K562 (cell line): ENCODE measurements around the gene METTL25B. TPM values are rescaled to one million over a fixed set of nuclear protein-coding genes. Genes with fewer than 3 reads are reported as not detected.

ENCODE experiments used
- ATAC-seq: fragments of 200-7000 bp; cut with Tn5 transposase; 3 replicates; pipeline ENCODE4 v1.9.1; 2020; ENCODE audit warnings: moderate library complexity
- BruUV-seq: library from RNA; stranded (reverse); fragments of 400-500 nt; replicated peaks from 2 replicates; lab custom pipeline; 2021; lab: Mats Ljungman, UMichigan
- CTCF ChIA-PET: fragments of 300-600 bp; formaldehyde crosslinking; extraction: SDS; loops from one replicate; lab custom pipeline; 2021; ENCODE audit warnings: low intra/inter-chr PET ratio; lab: Yijun Ruan, JAX
- POLR2A ChIA-PET: fragments of 300-600, 350-650 bp; sonication (Branson Sonifier 250); formaldehyde crosslinking; extraction: SDS; loops from one replicate; lab custom pipeline; 2021; ENCODE audit warnings: antibody characterized with exemption, inconsistent platforms; lab: Yijun Ruan, JAX
- DNase-seq, 4 experiments: peaks; one replicate each; pipeline versions ENCODE4 v3.0.0 to v3.0.0-alpha.2; 2011 to 2018; ENCODE audit warnings: low spot score in 3 of 4, mixed read lengths in 3 of 4; ENCODE audit errors: extremely low read depth in 1 of 4
- FAIRE-seq: peaks from 2 replicates; lab custom pipeline; 2011; peaks lifted over from hg19 to GRCh38; lab: Jason Lieb, UNC
- H2AFZ ChIP-seq: 2 replicates; pipeline ENCODE4 v1.6.0; 2011; ENCODE audit warnings: low read depth, low read length, control low read depth, inconsistent platforms
- H3K27ac ChIP-seq: fragments of 200-600 bp; 3 replicates; pipeline ENCODE4 v1.8.0; 2011; ENCODE audit warnings: low read depth, mild to moderate bottlenecking, control low read depth, inconsistent platforms, low read length, moderate library complexity, mixed read lengths; ENCODE audit errors: extremely low read depth
- H3K27me3 ChIP-seq, 2 experiments: fragments of 300-600 bp in 1 of 2; 2 replicates in 1 of 2; 3 replicates in 1 of 2; pipeline versions ENCODE4 v1.6.0 to v1.8.0; 2011; ENCODE audit warnings: inconsistent platforms in 2 of 2, low read length in 2 of 2, mild to moderate bottlenecking in 1 of 2, mixed read lengths in 1 of 2, moderate library complexity in 1 of 2; ENCODE audit not compliant: control insufficient read depth in 2 of 2, insufficient read depth in 2 of 2
- H3K36me3 ChIP-seq: fragments of 300-600 bp; 3 replicates; pipeline ENCODE4 v1.8.0; 2011; ENCODE audit warnings: mild to moderate bottlenecking, low read length, inconsistent platforms; ENCODE audit not compliant: control insufficient read depth, insufficient read depth
- H3K4me1 ChIP-seq, 2 experiments: fragments of 200-600 bp in 1 of 2; replicated peaks in 1 of 2; 2 replicates in 1 of 2; 3 replicates in 1 of 2; pipeline versions ENCODE4 v1.5.1 to v1.8.0; 2011; ENCODE audit warnings: inconsistent platforms in 2 of 2, low read length in 2 of 2, mild to moderate bottlenecking in 1 of 2, mixed read lengths in 1 of 2, moderate library complexity in 1 of 2; ENCODE audit not compliant: control insufficient read depth in 2 of 2, insufficient read depth in 2 of 2
- H3K4me2 ChIP-seq: 2 replicates; pipeline ENCODE4 v1.6.1; 2011; ENCODE audit warnings: low read length, control low read depth, inconsistent platforms, mixed read lengths; ENCODE audit not compliant: insufficient read depth
- H3K4me3 ChIP-seq: fragments of 200-600 bp; sonication (generic), shearing (Covaris generic); 2 replicates; pipeline ENCODE4 v1.5.1; 2016; ENCODE audit warnings: control low read depth, inconsistent platforms
- H3K79me2 ChIP-seq: fragments of 200-600 bp; 3 replicates; pipeline ENCODE4 v1.8.0; 2011; ENCODE audit warnings: low read length, inconsistent platforms; ENCODE audit not compliant: control insufficient read depth, insufficient read depth
- H3K9ac ChIP-seq, 2 experiments: 2 replicates each; pipeline versions ENCODE4 v1.6.0 to v1.6.1; 2011; ENCODE audit warnings: low read depth in 2 of 2, low read length in 2 of 2, control low read depth in 1 of 2, inconsistent platforms in 1 of 2, mild to moderate bottlenecking in 1 of 2, mixed read lengths in 1 of 2; ENCODE audit not compliant: insufficient read depth in 1 of 2
- H3K9me1 ChIP-seq: one replicate; pipeline ENCODE4 v1.6.0; 2011; ENCODE audit warnings: inconsistent platforms, mild to moderate bottlenecking, low read length, moderate library complexity; ENCODE audit not compliant: control insufficient read depth, insufficient read depth
- H3K9me3 ChIP-seq: replicated peaks from 2 replicates; pipeline ENCODE4 v1.5.1; 2011; ENCODE audit warnings: low read depth, low read length, inconsistent platforms; ENCODE audit not compliant: control insufficient read depth, insufficient read depth
- H4K20me1 ChIP-seq: replicated peaks from 2 replicates; pipeline ENCODE4 v1.6.1; 2011; ENCODE audit warnings: low read length, inconsistent platforms, mixed read lengths; ENCODE audit not compliant: control insufficient read depth, insufficient read depth
- ARID3A ChIP-seq: IDR thresholded peaks from 2 replicates; pipeline ENCODE4 v1.6.1; 2012; ENCODE audit warnings: low read depth, low read length, improper control_type of control experiment, borderline replicate concordance
- CBFB ChIP-seq: sonication (generic); formaldehyde crosslinking; IDR thresholded peaks from 2 replicates; pipeline ENCODE4 v1.4.0; 2020; ENCODE audit warnings: mild to moderate bottlenecking, missing genetic modification reagents
- CLOCK ChIP-seq: fragments of 250-450 bp; sonication (Bioruptor Pico); IDR thresholded peaks from 2 replicates; pipeline ENCODE4 v1.4.0; 2020; ENCODE audit warnings: mild to moderate bottlenecking, moderate library complexity, borderline replicate concordance
- DMBX1 ChIP-seq: fragments of 250-450 bp; sonication (Bioruptor Pico); IDR thresholded peaks from 2 replicates; pipeline ENCODE4 v1.8.0; 2022; ENCODE audit warnings: inconsistent platforms, mild to moderate bottlenecking, moderate library complexity, borderline replicate concordance
- ELF2 ChIP-seq: fragments of 250-450 bp; sonication (Bioruptor Pico); IDR thresholded peaks from 2 replicates; pipeline ENCODE4 v1.5.0; 2021; ENCODE audit warnings: mild to moderate bottlenecking
- FOXJ2 ChIP-seq: fragments of 200-800 bp; sonication (Bioruptor generic); IDR thresholded peaks from 2 replicates; pipeline ENCODE4 v1.6.1; 2016; ENCODE audit warnings: missing genetic modification characterization, missing compliant biosample characterization
- ILF3 ChIP-seq: fragments of 450-650 bp; IDR thresholded peaks from 2 replicates; pipeline ENCODE4 v1.6.1; 2018; ENCODE audit warnings: antibody characterized with exemption, mild to moderate bottlenecking, moderate library complexity, borderline replicate concordance
- NONO ChIP-seq, 2 experiments: fragments of 200-400 bp in 1 of 2; fragments of 450-650 bp in 1 of 2; formaldehyde crosslinking in 1 of 2; IDR thresholded peaks; 2 replicates each; pipeline ENCODE4 v1.6.1; 2017; ENCODE audit warnings: low read depth in 2 of 2, mild to moderate bottlenecking in 2 of 2, moderate library complexity in 2 of 2, low read length in 1 of 2
- NR1H2 ChIP-seq: sonication (generic); formaldehyde crosslinking; IDR thresholded peaks from 2 replicates; pipeline ENCODE4 v1.4.0; 2020; ENCODE audit warnings: mild to moderate bottlenecking, missing genetic modification reagents
- RBBP5 ChIP-seq: fragments of 200-600 bp; sonication (generic); IDR thresholded peaks from 2 replicates; pipeline ENCODE4 v1.6.1; 2012; ENCODE audit warnings: borderline replicate concordance, mild to moderate bottlenecking, low read length, control low read depth, inconsistent platforms; ENCODE audit not compliant: insufficient read depth, poor library complexity, severe bottlenecking
- RCOR1 ChIP-seq, 2 experiments: IDR thresholded peaks; 2 replicates each; pipeline ENCODE4 v1.6.1; 2012; ENCODE audit warnings: low read depth in 2 of 2, low read length in 2 of 2, borderline replicate concordance in 1 of 2, improper control_type of control experiment in 1 of 2
- TRIM25 ChIP-seq: fragments of 450-650 bp; IDR thresholded peaks from 2 replicates; pipeline ENCODE4 v1.7.0; 2016; ENCODE audit warnings: borderline replicate concordance
- ZKSCAN8 ChIP-seq: fragments of 200-800 bp; sonication (Bioruptor generic); IDR thresholded peaks from 2 replicates; pipeline ENCODE4 v1.6.1; 2016; ENCODE audit warnings: missing genetic modification characterization, missing compliant biosample characterization
- ZNF384 ChIP-seq: IDR thresholded peaks from 2 replicates; pipeline ENCODE4 v1.6.1; 2012; ENCODE audit warnings: low read depth, low read length, improper control_type of control experiment
- WGBS: fragments of 100-300 bp; shearing (Covaris generic); methylation state at CpG from one replicate; pipeline ENCODE4 v1.1.6; 2016; ENCODE audit warnings: low coverage, mixed read lengths; ENCODE audit not compliant: insufficient coverage; ENCODE audit errors: missing lambda C conversion rate; 5-methylcytosine and 5-hydroxymethylcytosine counted together
- in situ Hi-C: fragments of 300-500 bp; cut with MboI; formaldehyde crosslinking; loops from 4 replicates; pipeline ENCODE4 v1.15.0; 2018; ENCODE audit warnings: inconsistent platforms, mixed read lengths
- intact Hi-C: fragments of 100-400 bp; cut with micrococcal nuclease; formaldehyde crosslinking; loops from 2 replicates; pipeline ENCODE4 v1.14.2; 2022
- polyA plus RNA-seq, 8 experiments: library from polyadenylated mRNA; depleted of rRNA in 4 of 8; stranded (reverse) in 5 of 8; unstranded in 3 of 8; fragments of >200 nt; fragmentation: Nextera tagmentation in 2 of 8; fragmentation: Illumina TruSeq in 1 of 8; extraction: Ambion mirVana in 2 of 8; extraction: Trizol in 1 of 8; gene quantifications; 2 replicates each; pipeline versions ENCODE4 v1.2.1 to v1.2.3, GENCODE V29; 2011 to 2014; ENCODE audit warnings: inconsistent platforms in 1 of 8, missing spikeins in 1 of 8
- total RNA-seq, 7 experiments: library from RNA; depleted of rRNA in 6 of 7; stranded (reverse); fragments of >200 nt in 6 of 7; fragmentation: Illumina TruSeq in 2 of 7; extraction: Trizol in 2 of 7; gene quantifications; 2 replicates each; pipeline versions ENCODE4 v1.2.1 to v1.2.3, GENCODE V29; 2011 to 2021; ENCODE audit warnings: low replicate concordance in 1 of 7

METTL25B gene
- total and polyA plus RNA-seq, 9 of the 15 experiments (the other 6 are each of a cell fraction or from before 2014, with no cell fraction given), result 7.7 to 48.3 (median 33.1) TPM

GRCh38 chr1:156749419-156750118 is 21.3 kb downstream of the METTL25B start:
- DNase-seq (peak in 2 of 4 experiments; percentile 62 to 78), FAIRE-seq (peak; percentile 81), ATAC-seq (peak; percentile 33)
- H3K9me3 ChIP-seq, result no peaks in the 10 kb centered on the region
- peaks cover 47% of the 10 kb centered on the region for H3K36me3 ChIP-seq
- ChIA-PET POLR2A (interaction anchor here (0.6 to 1.1 kb wide), 3 partner anchors 8 to 365 kb away, joined by 3 to 7 read pairs (median 4); partner anchors contain the start of gene MRPL24), CTCF (no interaction called here)
- in situ Hi-C loops, result loop anchor here (25.0 kb wide), 1 partner anchor 1437 kb away; the partner anchor contains the start of genes FDPS, PKLR and RUSC1
- no peaks in the 10 kb centered on the region for H3K9me1 ChIP-seq
- BruUV-seq, result no TSS peak
- H3K27me3 ChIP-seq, result no peaks in the 10 kb centered on the region
- peak overlapping the region; percentile 95 for H3K4me3 ChIP-seq
- intact Hi-C loops, result loop anchor here (2.0 kb wide), 1 partner anchor 17 kb away; the partner anchor contains the start of gene PRCC
- peak overlapping the region; percentile 89 for H3K27ac ChIP-seq
- peaks cover 26% of the 10 kb centered on the region for H4K20me1 ChIP-seq
- no peak overlapping the region for H2AFZ ChIP-seq
- peaks cover 34 to 39% of the 10 kb centered on the region in 2 experiments for H3K4me1 ChIP-seq
- H3K79me2 ChIP-seq, result peaks cover 90% of the 10 kb centered on the region
- H3K9ac ChIP-seq, result peak overlapping the region; percentile 94 to 96
- WGBS, result 0% methylated on average over 8 of the region's 8 CpGs
- peak overlapping the region; percentile 97 for H3K4me2 ChIP-seq
- TF ChIP-seq ZKSCAN8 (CRISPR knock-in tag), result no peak
- TF ChIP-seq CLOCK (CRISPR knock-in tag), result no peak
- no peak for TF ChIP-seq ARID3A
- TF ChIP-seq ZNF384, result no peak
- no peak for TF ChIP-seq FOXJ2 (tag)
- TF ChIP-seq CBFB (CRISPR knock-in tag), result no peak
- no peak; a peak in 1 of 4 replicates for TF ChIP-seq RCOR1 (IDR thresholded peaks at IDR 0.05; ENCODE audit: borderline replicate concordance in 1 of 2, low read depth in 2 of 2, low read length in 2 of 2)
- 0 out of 2 replicates have a peak, but pooled peaks have one; percentile 29 for TF ChIP-seq ELF2 (CRISPR knock-in tag)
- no peak for TF ChIP-seq TRIM25
- no peak for TF ChIP-seq RBBP5
- TF ChIP-seq NR1H2 (CRISPR knock-in tag), result no peak
- TF ChIP-seq ILF3, result no peak
- TF ChIP-seq DMBX1 (CRISPR knock-in tag), result no peak
- no peak for TF ChIP-seq NONO (IDR thresholded peaks at IDR 0.05; ENCODE audit: low read depth in 2 of 2, low read length in 1 of 2)
